Gastrocnemius medialis (tissue), 4 donors: ENCODE measurements around the gene OCA2.

Experiments used
- CTCF ChIP-seq, 5 experiments: fragments of 450-650 bp in 3 of 5; fragments of 200-600 bp in 2 of 5; sonication (generic) in 2 of 5; IDR thresholded peaks in 4 of 5; conservative IDR thresholded peaks in 1 of 5; 1 replicate in 4 of 5; 2 replicates in 1 of 5; pipeline ENCODE4 v1.5.1; 2016 to 2019; ENCODE audit warnings: antibody characterized with exemption in 5 of 5, mild to moderate bottlenecking in 3 of 5, moderate library complexity in 3 of 5
- POLR2A ChIP-seq, 2 donors: fragments of 450-650 bp; IDR thresholded peaks; one replicate each; pipeline ENCODE4 v1.6.1; 2017; ENCODE audit warnings: antibody characterized with exemption in 2 of 2, mild to moderate bottlenecking in 2 of 2, moderate library complexity in 2 of 2

GRCh38 chr15:27936164-27936563, 163.0 kb downstream of the OCA2 start:
- no peak for TF ChIP-seq CTCF (IDR thresholded peaks at IDR 0.05 in 4 of 5, conservative IDR thresholded peaks at IDR 0.05 in 1 of 5)
- no peak for TF ChIP-seq POLR2A (IDR thresholded peaks at IDR 0.05)
